ENCODE results near the gene MAGI2.

DNA sequence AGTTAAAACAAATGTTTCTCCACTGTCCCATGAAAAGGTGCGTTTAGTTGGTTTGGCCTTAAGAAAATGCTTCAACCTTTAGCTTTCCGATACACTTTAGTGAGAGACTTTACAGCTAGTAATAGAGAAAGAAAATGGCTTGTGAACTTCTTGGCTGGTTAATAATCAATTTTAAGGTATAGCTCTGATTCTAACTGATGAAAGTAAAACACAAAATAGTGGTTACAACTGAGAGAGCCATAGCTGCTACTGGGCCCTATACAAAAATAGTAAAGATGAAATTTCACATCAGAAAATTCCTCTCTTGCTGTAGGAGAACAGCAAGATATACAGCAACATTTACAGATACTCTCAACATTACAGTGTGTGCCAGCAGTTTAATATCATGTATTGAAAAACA lies 1283.5 kb downstream of the MAGI2 start:
- TF ChIP-seq, protein P1, sequence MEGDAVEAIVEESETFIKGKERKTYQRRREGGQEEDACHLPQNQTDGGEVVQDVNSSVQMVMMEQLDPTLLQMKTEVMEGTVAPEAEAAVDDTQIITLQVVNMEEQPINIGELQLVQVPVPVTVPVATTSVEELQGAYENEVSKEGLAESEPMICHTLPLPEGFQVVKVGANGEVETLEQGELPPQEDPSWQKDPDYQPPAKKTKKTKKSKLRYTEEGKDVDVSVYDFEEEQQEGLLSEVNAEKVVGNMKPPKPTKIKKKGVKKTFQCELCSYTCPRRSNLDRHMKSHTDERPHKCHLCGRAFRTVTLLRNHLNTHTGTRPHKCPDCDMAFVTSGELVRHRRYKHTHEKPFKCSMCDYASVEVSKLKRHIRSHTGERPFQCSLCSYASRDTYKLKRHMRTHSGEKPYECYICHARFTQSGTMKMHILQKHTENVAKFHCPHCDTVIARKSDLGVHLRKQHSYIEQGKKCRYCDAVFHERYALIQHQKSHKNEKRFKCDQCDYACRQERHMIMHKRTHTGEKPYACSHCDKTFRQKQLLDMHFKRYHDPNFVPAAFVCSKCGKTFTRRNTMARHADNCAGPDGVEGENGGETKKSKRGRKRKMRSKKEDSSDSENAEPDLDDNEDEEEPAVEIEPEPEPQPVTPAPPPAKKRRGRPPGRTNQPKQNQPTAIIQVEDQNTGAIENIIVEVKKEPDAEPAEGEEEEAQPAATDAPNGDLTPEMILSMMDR (conservative IDR thresholded peaks at IDR 0.05; ENCODE audit: low read length) = no peak
- no peak for TF ChIP-seq EZH2phosphoT487 (IDR thresholded peaks at IDR 0.05; ENCODE audit: borderline replicate concordance, low read depth, low read length)
